A549 (cell line): ENCODE data around the gene FRMD4A.

Source experiments
- CTCF ChIP-seq: fragments of >200 bp; sonication (Bioruptor Twin); formaldehyde crosslinking; IDR thresholded peaks from 3 replicates; pipeline ENCODE4 v1.5.1; 2016
- EP300 ChIP-seq, 2 experiments: fragments of >200 bp; sonication (Bioruptor Twin); formaldehyde crosslinking; IDR thresholded peaks; 2 replicates in 1 of 2; 3 replicates in 1 of 2; pipeline ENCODE4 v1.6.1; 2016 to 2017
- HOXA7 ChIP-seq: fragments of 250-450 bp; sonication (Bioruptor Pico); IDR thresholded peaks from 2 replicates; pipeline ENCODE4 v1.5.0; 2020; ENCODE audit warnings: mild to moderate bottlenecking, moderate library complexity
- KDM5A ChIP-seq: fragments of 200-600 bp; sonication (generic); IDR thresholded peaks from 2 replicates; pipeline ENCODE4 v1.6.1; 2016; ENCODE audit warnings: antibody characterized with exemption, mild to moderate bottlenecking
- NFE2L2 ChIP-seq: fragments of 150-350 bp; conservative IDR thresholded peaks from 2 replicates; pipeline ENCODE4 v1.6.1; 2014; ENCODE audit warnings: low read length
- USF2 ChIP-seq: fragments of 450-650 bp; IDR thresholded peaks from 2 replicates; pipeline ENCODE4 v1.6.1; 2014; ENCODE audit warnings: antibody characterized with exemption

- TF ChIP-seq CTCF (no peak), NFE2L2 (no peak), EP300 (IDR thresholded peaks at IDR 0.05) (no peak), KDM5A (no peak), USF2 (no peak), HOXA7 (CRISPR knock-in tag) (no peak)
These were observed 457.5 kb downstream of the FRMD4A start for GRCh38 chr10:13873196-13873595.
